PC-9 (cell line): ENCODE data around the gene CCDC78. TPM values are rescaled to one million over a fixed set of nuclear protein-coding genes. Genes with fewer than 3 reads are reported as not detected.

Experiments used
- BruUV-seq: library from RNA; stranded (reverse); fragments of 400-500 nt; replicated peaks from 2 replicates; lab custom pipeline; 2021; lab: Mats Ljungman, UMichigan
- CTCF ChIA-PET: fragments of 300-600 bp; sonication (Branson Sonifier 250); formaldehyde crosslinking; loops from one replicate; lab custom pipeline; 2022; ENCODE audit warnings: antibody characterized with exemption; lab: Charles Lee
- POLR2A ChIA-PET: fragments of 300-600 bp; sonication (Branson Sonifier 250); formaldehyde crosslinking; loops from one replicate; lab custom pipeline; 2022; ENCODE audit warnings: antibody characterized with exemption; ENCODE audit not compliant: unreplicated experiment; lab: Charles Lee
- DNase-seq, 2 experiments: peaks; one replicate each; pipeline versions ENCODE4 v3.0.0 to v3.0.0-alpha.2; 2015 to 2022; ENCODE audit warnings: mixed read lengths in 1 of 2
- H2AFZ ChIP-seq: fragments of 200-600 bp; sonication (generic); 2 replicates; pipeline ENCODE4 v1.8.1; 2017; ENCODE audit warnings: antibody characterized with exemption
- H3F3A ChIP-seq: fragments of 200-600 bp; sonication (generic); 2 replicates; pipeline ENCODE4 v1.8.1; 2017; ENCODE audit warnings: antibody characterized with exemption, mild to moderate bottlenecking, low read depth; ENCODE audit not compliant: insufficient read depth
- H3K27ac ChIP-seq: fragments of 200-600 bp; sonication (generic); 2 replicates; pipeline ENCODE4 v1.6.1; 2016; ENCODE audit warnings: mixed run types
- H3K27me3 ChIP-seq: fragments of 200-600 bp; sonication (generic); 2 replicates; pipeline ENCODE4 v1.6.1; 2016; ENCODE audit warnings: low read depth, mixed run types; ENCODE audit not compliant: insufficient read depth
- H3K36me3 ChIP-seq: fragments of 200-600 bp; sonication (generic); 2 replicates; pipeline ENCODE4 v1.6.1; 2016; ENCODE audit warnings: low read depth, mixed run types
- H3K4me1 ChIP-seq: fragments of 200-600 bp; sonication (generic); replicated peaks from 2 replicates; pipeline ENCODE4 v1.6.1; 2016; ENCODE audit warnings: mixed run types; ENCODE audit not compliant: insufficient read depth
- H3K4me2 ChIP-seq: fragments of 200-600 bp; sonication (generic); 2 replicates; pipeline ENCODE4 v1.6.1; 2017; ENCODE audit warnings: mixed run types
- H3K4me3 ChIP-seq: fragments of 200-600 bp; sonication (generic); 2 replicates; pipeline ENCODE4 v1.6.1; 2016; ENCODE audit warnings: mixed run types
- H3K79me2 ChIP-seq: fragments of 200-600 bp; sonication (generic); 2 replicates; pipeline ENCODE4 v1.6.1; 2017; ENCODE audit warnings: low read depth, mixed run types
- H3K9me2 ChIP-seq: fragments of 200-600 bp; sonication (generic); 2 replicates; pipeline ENCODE4 v1.8.1; 2017; ENCODE audit warnings: mild to moderate bottlenecking; ENCODE audit not compliant: insufficient read depth
- H3K9me3 ChIP-seq: fragments of 200-600 bp; sonication (generic); 2 replicates; pipeline ENCODE4 v1.8.1; 2016; ENCODE audit warnings: low read depth; ENCODE audit not compliant: insufficient read depth
- H4K20me1 ChIP-seq: fragments of 200-600 bp; sonication (generic); 2 replicates; pipeline ENCODE4 v1.8.1; 2017; ENCODE audit not compliant: insufficient read depth
- CTCF ChIP-seq: fragments of 200-600 bp; sonication (generic); conservative IDR thresholded peaks from 2 replicates; pipeline ENCODE4 v1.6.1; 2017; ENCODE audit warnings: mixed run types, antibody characterized with exemption, mild to moderate bottlenecking, moderate library complexity
- EZH2 ChIP-seq: fragments of 200-600 bp; sonication (generic); IDR thresholded peaks from 2 replicates; pipeline ENCODE4 v1.8.0; 2017; ENCODE audit warnings: antibody characterized with exemption, low read depth
- intact Hi-C: fragments of 100-400 bp; cut with micrococcal nuclease; formaldehyde crosslinking; loops from one replicate; pipeline ENCODE4 v1.10.0; 2022; ENCODE audit not compliant: unreplicated experiment
- total RNA-seq: library from RNA; stranded (reverse); gene quantifications from 2 replicates; pipeline ENCODE4 v1.2.3, GENCODE V29; 2021

The CCDC78 gene
- total RNA-seq, 1 experiment from 2014 or later = 4.2 TPM

DNA sequence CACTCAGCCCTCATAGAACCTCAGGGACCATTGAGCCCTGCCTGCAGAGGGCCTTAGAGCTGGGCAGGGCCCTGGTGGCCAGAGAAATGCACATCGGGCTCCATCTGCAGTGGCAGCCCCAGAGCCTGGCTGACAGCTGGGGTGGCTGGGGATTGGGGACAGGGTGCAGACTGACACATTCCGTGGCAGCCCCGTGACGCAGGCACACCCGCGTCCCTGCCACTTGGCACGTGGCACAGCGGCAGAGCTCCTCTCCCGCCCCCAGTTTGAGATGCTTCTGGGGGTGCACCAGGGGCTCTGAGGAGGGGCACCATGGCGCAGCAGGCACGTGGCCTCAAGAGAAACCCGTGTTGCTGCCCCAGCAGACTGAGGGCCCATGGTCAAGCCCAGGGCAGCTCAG lies 22.8 kb downstream of the CCDC78 start:
- Histone ChIP-seq H4K20me1 (0 out of 2 replicates have a peak, but pooled peaks cover 4% of the 10 kb centered on the region), H3K9me3 (no peaks in the 10 kb centered on the region), H3K9me2 (no peaks in the 10 kb centered on the region), H3K4me2 (no peak overlapping the region), H3F3A (peaks cover 6% of the 10 kb centered on the region; the same call in 1 of the 2 replicates), H2AFZ (no peak overlapping the region), H3K36me3 (no peaks in the 10 kb centered on the region), H3K79me2 (no peaks in the 10 kb centered on the region), H3K27ac (no peak overlapping the region), H3K4me1 (no peaks in the 10 kb centered on the region; the same call in 1 of the 2 replicates), H3K4me3 (no peak overlapping the region), H3K27me3 (peaks cover 64% of the 10 kb centered on the region)
- DNase-seq = no peak
- intact Hi-C loops = no loop called here
- TF ChIP-seq CTCF (no peak), EZH2 (no peak)
- BruUV-seq = no TSS peak
- ChIA-PET POLR2A (no interaction called here), CTCF (no interaction called here)

- Histone ChIP-seq H3F3A (peaks cover 6% of the 10 kb centered on the region; the same call in 1 of the 2 replicates), H3K27ac (no peak overlapping the region), H3K4me1 (no peaks in the 10 kb centered on the region; the same call in 1 of the 2 replicates), H3K4me2 (no peak overlapping the region), H3K9me3 (no peaks in the 10 kb centered on the region), H3K36me3 (no peaks in the 10 kb centered on the region), H3K9me2 (no peaks in the 10 kb centered on the region), H2AFZ (no peak overlapping the region), H4K20me1 (0 out of 2 replicates have a peak, but pooled peaks cover 4% of the 10 kb centered on the region), H3K79me2 (no peaks in the 10 kb centered on the region), H3K27me3 (peaks cover 57% of the 10 kb centered on the region), H3K4me3 (no peak overlapping the region)
- TF ChIP-seq CTCF (no peak), EZH2 (no peak)
- BruUV-seq = no TSS peak
- CTCF ChIA-PET = interaction anchor here (1.5 kb wide), 1 partner anchor 10 kb away, joined by 3 read pairs; no protein-coding TSS in a partner anchor
- intact Hi-C loops = no loop called here
- POLR2A ChIA-PET = no interaction called here
- DNase-seq = no peak
Measured at GRCh38 chr16:702341-702740, 23.9 kb downstream of the CCDC78 start.

DNA sequence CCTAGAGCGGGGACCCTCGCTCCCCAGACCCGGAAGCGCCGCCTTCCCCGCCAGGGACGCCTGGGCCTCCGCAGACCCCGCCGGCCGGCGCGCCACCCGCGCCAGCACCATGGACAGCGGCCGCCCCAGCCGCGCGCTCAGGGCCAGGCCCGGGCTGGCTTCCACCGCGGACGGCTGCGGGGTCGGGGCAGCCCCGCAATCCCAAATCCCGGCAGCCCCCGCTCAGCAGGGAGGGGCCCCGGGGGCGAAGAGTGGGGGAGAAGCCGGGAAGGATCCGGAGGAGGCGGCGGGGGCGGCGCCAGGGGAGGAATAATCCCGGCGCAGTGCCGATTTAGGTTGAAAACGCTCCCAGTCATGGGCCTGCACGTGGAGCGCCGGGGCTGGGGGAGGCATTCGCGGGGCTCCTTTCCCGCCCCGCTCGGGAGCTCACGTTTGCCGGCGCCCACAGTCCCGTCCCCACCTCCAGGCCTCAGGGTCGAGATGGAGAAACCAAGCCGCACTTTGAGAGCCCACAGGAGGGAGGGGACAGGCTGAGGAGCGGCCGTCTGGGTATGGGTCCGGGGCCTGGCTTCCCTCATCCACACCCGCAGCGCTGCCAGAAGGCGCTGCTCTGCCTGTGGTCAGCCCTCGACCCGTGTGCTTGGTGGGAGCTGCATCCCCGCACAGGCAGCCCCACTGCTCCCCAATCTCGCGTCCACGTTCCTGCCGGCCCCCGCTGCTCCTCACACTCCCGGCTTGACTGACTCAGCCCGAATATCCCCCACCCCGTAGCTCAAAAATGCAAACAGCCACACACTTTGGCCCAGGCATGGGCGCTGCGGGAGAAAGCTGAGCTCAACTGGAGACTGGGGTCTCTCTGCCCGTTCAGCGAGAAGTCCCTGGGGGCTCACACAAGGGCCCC lies 25.3 kb downstream of the CCDC78 start:
- Histone ChIP-seq H3K4me1 (no peaks in the 10 kb centered on the region; the same call in 1 of the 2 replicates), H3K79me2 (no peaks in the 10 kb centered on the region), H3K27ac (no peak overlapping the region), H3K4me3 (no peak overlapping the region), H3F3A (no peaks in the 10 kb centered on the region), H4K20me1 (0 out of 2 replicates have a peak, but pooled peaks cover 4% of the 10 kb centered on the region), H2AFZ (no peak overlapping the region), H3K36me3 (no peaks in the 10 kb centered on the region), H3K9me3 (no peaks in the 10 kb centered on the region), H3K9me2 (no peaks in the 10 kb centered on the region), H3K27me3 (peaks cover 45% of the 10 kb centered on the region), H3K4me2 (no peak overlapping the region)
- CTCF ChIA-PET = interaction anchor here (1.5 kb wide), 1 partner anchor 12 kb away, joined by 3 read pairs; no protein-coding TSS in a partner anchor
- no TSS peak for BruUV-seq
- intact Hi-C loops = no loop called here
- TF ChIP-seq CTCF (no peak), EZH2 (no peak)
- POLR2A ChIA-PET = no interaction called here
- DNase-seq = no peak
